Measurements from ENCODE around the gene SDSL. TPM values are rescaled to one million over a fixed set of nuclear protein-coding genes. Genes with fewer than 3 reads are reported as not detected.
A peak's percentile ranks its signal among the peaks of the same experiment; 100 is the strongest.

SDSL gene
- total and polyA plus RNA-seq, 2 of the 13 experiments (the other 11 are each of a cell fraction or from before 2014, with no cell fraction given): 1.2 to 1.7 TPM

DNA sequence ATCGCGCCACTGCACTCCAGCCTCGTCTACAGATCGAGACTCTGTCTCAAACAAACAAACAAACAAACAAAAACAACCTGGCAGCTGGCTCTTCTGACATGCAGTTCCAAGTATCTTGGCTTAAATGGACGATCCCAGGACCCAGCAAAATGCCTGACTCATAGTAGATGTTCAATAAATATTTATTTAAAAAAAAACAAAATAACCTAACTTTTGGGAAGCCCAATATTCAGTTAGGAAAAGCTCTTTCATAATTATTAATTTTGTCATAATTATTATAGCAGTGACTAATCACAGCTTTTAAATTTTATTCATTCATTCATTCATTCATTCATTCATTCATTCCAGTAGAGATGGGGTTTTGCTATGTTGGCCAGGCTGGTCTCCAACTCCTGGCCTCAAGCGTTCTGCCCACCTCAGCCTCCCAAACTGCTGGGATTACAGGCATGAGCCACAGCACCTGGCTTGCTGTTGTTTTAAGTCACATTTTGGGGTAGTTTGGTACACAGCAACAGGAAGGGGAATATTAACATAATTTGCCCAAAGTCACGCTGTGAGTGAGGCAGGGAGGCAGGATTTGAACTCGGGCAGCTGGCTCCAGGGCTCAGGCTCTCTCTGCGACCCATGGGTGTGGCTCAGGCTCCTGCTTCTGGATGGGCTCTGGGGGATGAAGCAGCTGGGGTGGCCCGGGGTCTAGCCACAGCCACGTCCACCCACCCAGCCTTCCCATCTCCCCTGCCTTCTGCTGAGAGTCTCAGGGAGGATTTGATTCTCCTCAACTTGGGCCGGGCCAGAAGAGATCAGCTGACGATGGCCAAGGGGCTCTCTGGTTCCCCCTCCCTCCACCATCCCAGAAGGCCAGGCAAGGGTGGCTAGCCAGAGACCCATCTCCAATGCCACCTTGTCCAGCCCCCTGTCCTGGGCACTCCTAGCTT, 20.8 kb upstream of the SDSL start (continued):
- TF ChIP-seq, protein P1, sequence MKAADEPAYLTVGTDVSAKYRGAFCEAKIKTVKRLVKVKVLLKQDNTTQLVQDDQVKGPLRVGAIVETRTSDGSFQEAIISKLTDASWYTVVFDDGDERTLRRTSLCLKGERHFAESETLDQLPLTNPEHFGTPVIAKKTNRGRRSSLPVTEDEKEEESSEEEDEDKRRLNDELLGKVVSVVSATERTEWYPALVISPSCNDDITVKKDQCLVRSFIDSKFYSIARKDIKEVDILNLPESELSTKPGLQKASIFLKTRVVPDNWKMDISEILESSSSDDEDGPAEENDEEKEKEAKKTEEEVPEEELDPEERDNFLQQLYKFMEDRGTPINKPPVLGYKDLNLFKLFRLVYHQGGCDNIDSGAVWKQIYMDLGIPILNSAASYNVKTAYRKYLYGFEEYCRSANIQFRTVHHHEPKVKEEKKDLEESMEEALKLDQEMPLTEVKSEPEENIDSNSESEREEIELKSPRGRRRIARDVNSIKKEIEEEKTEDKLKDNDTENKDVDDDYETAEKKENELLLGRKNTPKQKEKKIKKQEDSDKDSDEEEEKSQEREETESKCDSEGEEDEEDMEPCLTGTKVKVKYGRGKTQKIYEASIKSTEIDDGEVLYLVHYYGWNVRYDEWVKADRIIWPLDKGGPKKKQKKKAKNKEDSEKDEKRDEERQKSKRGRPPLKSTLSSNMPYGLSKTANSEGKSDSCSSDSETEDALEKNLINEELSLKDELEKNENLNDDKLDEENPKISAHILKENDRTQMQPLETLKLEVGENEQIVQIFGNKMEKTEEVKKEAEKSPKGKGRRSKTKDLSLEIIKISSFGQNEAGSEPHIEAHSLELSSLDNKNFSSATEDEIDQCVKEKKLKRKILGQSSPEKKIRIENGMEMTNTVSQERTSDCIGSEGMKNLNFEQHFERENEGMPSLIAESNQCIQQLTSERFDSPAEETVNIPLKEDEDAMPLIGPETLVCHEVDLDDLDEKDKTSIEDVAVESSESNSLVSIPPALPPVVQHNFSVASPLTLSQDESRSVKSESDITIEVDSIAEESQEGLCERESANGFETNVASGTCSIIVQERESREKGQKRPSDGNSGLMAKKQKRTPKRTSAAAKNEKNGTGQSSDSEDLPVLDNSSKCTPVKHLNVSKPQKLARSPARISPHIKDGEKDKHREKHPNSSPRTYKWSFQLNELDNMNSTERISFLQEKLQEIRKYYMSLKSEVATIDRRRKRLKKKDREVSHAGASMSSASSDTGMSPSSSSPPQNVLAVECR (CRISPR knock-in tag; IDR thresholded peaks at IDR 0.05; ENCODE audit: borderline replicate concordance): no peak
- TF ChIP-seq IRF2 (CRISPR knock-in tag; IDR thresholded peaks at IDR 0.05) (no peak), CBX1 (IDR thresholded peaks at IDR 0.05; ENCODE audit: low read depth) (no peak), ZNF577 (CRISPR knock-in tag; IDR thresholded peaks at IDR 0.05; ENCODE audit: borderline replicate concordance, low read depth) (no peak), ZZZ3 (CRISPR knock-in tag; IDR thresholded peaks at IDR 0.05; ENCODE audit: borderline replicate concordance) (no peak), THAP11 (CRISPR knock-in tag; IDR thresholded peaks at IDR 0.05) (no peak)

DNA sequence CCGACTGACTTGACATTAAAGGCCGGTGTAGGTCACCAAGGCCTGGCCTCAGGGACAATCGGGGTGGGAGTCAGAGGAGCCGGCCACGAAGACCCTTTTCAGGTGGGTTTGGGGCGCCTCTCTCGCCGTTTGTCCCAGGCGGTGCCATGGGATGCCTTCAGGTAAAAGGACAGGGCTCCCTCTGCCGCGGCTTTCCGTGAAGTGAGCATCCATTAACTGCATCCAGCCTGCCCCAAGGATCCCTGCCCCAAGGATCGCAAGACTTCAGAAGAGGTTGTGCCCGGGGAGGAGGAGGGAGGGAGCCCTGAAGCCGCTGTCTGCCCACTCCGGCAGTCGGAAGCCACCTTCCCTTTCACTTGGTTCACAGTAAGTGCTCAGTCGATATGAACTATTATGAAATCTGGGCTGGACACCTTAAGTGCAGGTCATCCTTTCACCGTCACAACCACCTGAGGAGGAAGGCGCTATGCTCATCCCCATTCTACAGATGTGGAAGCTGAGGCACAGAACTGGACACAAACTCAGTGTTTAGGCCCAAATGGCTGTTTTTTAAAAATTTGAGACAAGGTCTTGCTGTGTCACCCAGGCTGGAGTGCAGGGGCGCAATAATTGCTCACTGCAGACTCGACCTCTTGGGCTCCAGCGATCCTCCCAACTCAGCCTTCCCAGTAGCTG, 19.5 kb upstream of the SDSL start:
- in situ Hi-C loops (cut with HindIII; ENCODE audit: extremely low pct_ligation_motif_present, low pct_unique_long_range_greater_than_20kb): no loop called here
- TF ChIP-seq TRIM24 (CRISPR knock-in tag; IDR thresholded peaks at IDR 0.05): no peak
- TF ChIP-seq ZNF629 (CRISPR knock-in tag; conservative IDR thresholded peaks at IDR 0.05): peak; percentile 82
- ChIA-PET POLR2A (no interaction called here), CTCF (ENCODE audit: low intra/inter-chr PET ratio, low total read pairs) (no interaction called here)
- BruUV-seq (replicated peaks): no TSS peak
- WGBS (ENCODE audit: low lambda C conversion rate): 62% methylated on average over 18 of the region's 23 CpGs
- peaks cover 0 to 5% of the 10 kb centered on the region in 2 experiments; a peak in 3 of 5 replicates for H3K27me3 ChIP-seq (ENCODE audit: control insufficient read depth in 1 of 2, insufficient read depth in 2 of 2, low read length in 2 of 2)
- ATAC-seq (no peak), FAIRE-seq (no peak), DNase-seq (ENCODE audit: low spot score) (no peak)
- no peaks in the 10 kb centered on the region for H3K79me2 ChIP-seq (ENCODE audit: insufficient read depth, low read length)
- intact Hi-C loops (cut with micrococcal nuclease; ENCODE audit: unreplicated experiment): no loop called here
- H4K20me1 ChIP-seq (ENCODE audit: insufficient read depth, low read length): no peaks in the 10 kb centered on the region
- no peaks in the 10 kb centered on the region for H3K9me3 ChIP-seq (ENCODE audit: low read length)
- H3K4me2 ChIP-seq (ENCODE audit: low read depth, low read length): no peak overlapping the region
- no peak overlapping the region for H3K27ac ChIP-seq (ENCODE audit: extremely low read length, insufficient read depth, low read length)
- no peak overlapping the region for H2AFZ ChIP-seq (ENCODE audit: low read length)
- no peak overlapping the region for H3K9ac ChIP-seq (ENCODE audit: insufficient read depth, low read depth, low read length)
- H3K4me3 ChIP-seq (replicated peaks in 1 of 3; ENCODE audit: insufficient read depth in 1 of 3, low read depth in 2 of 3, low read length in 3 of 3): no peak overlapping the region
- H3K36me3 ChIP-seq (replicated peaks in 1 of 2; ENCODE audit: control insufficient read depth in 1 of 2, insufficient read depth in 2 of 2, low read length in 2 of 2): no peaks in the 10 kb centered on the region
- peaks cover 8% of the 10 kb centered on the region; the same call in 1 of the 2 replicates for H3K4me1 ChIP-seq (ENCODE audit: insufficient read depth, low read length)
